ENCODE results near the gene KCNK1.

KCNK1 gene

GRCh38 chr1:233613252-233614172 is at the start of gene KCNK1:
Gene KCNK1 (plus strand): TSS chr1:233614106. CDS start chr1:233614172, 66 bp downstream.
- in situ Hi-C loops (cut with MboI; ENCODE audit: low pct_unique_long_range_greater_than_20kb, low sequenced_read_pairs), result no loop called here
- no peak for DNase-seq

- no peak for DNase-seq
- in situ Hi-C loops (cut with MboI; ENCODE audit: low pct_unique_long_range_greater_than_20kb, low sequenced_read_pairs), result no loop called here
Observed at GRCh38 chr1:233565313-233565712, 48.6 kb upstream of the KCNK1 start.

GRCh38 chr1:233566886-233567285 is 47.0 kb upstream of the KCNK1 start:
- in situ Hi-C loops (cut with MboI; ENCODE audit: low pct_unique_long_range_greater_than_20kb, low sequenced_read_pairs), result no loop called here
- DNase-seq, result no peak

GRCh38 chr1:233569636-233570035 is 44.3 kb upstream of the KCNK1 start:
- no peak for DNase-seq
- in situ Hi-C loops (cut with MboI; ENCODE audit: low pct_unique_long_range_greater_than_20kb, low sequenced_read_pairs), result no loop called here

- no peak for DNase-seq
Observed at GRCh38 chr1:233570216-233570615, 43.7 kb upstream of the KCNK1 start.

GRCh38 chr1:233570706-233571105 is 43.2 kb upstream of the KCNK1 start:
- no peak for DNase-seq
- in situ Hi-C loops (cut with MboI; ENCODE audit: low pct_unique_long_range_greater_than_20kb, low sequenced_read_pairs), result no loop called here

More at GRCh38 chr1:233570216-233570615, 43.7 kb upstream of the KCNK1 start:
- in situ Hi-C loops (cut with MboI; ENCODE audit: low pct_unique_long_range_greater_than_20kb, low sequenced_read_pairs), result no loop called here

GRCh38 chr1:233572896-233573295 is 41.0 kb upstream of the KCNK1 start:
- DNase-seq, result no peak
- in situ Hi-C loops (cut with MboI; ENCODE audit: low pct_unique_long_range_greater_than_20kb, low sequenced_read_pairs), result no loop called here

- no peak for DNase-seq
- in situ Hi-C loops (cut with MboI; ENCODE audit: low pct_unique_long_range_greater_than_20kb, low sequenced_read_pairs), result no loop called here
Observed at GRCh38 chr1:233575450-233575849, 38.5 kb upstream of the KCNK1 start.

GRCh38 chr1:233582439-233582838 is 31.5 kb upstream of the KCNK1 start:
- in situ Hi-C loops (cut with MboI; ENCODE audit: low pct_unique_long_range_greater_than_20kb, low sequenced_read_pairs), result no loop called here
- no peak for DNase-seq

GRCh38 chr1:233584376-233584775 is 29.5 kb upstream of the KCNK1 start:
- in situ Hi-C loops (cut with MboI; ENCODE audit: low pct_unique_long_range_greater_than_20kb, low sequenced_read_pairs), result no loop called here
- DNase-seq, result no peak

- in situ Hi-C loops (cut with MboI; ENCODE audit: low pct_unique_long_range_greater_than_20kb, low sequenced_read_pairs), result no loop called here
- no peak for DNase-seq
Observed at GRCh38 chr1:233584931-233585330, 29.0 kb upstream of the KCNK1 start.

- no peak for DNase-seq
- in situ Hi-C loops (cut with MboI; ENCODE audit: low pct_unique_long_range_greater_than_20kb, low sequenced_read_pairs), result no loop called here
Observed at GRCh38 chr1:233586301-233586700, 27.6 kb upstream of the KCNK1 start.

- DNase-seq, result no peak
- in situ Hi-C loops (cut with MboI; ENCODE audit: low pct_unique_long_range_greater_than_20kb, low sequenced_read_pairs), result no loop called here
Observed at GRCh38 chr1:233587196-233587595, 26.7 kb upstream of the KCNK1 start.

- in situ Hi-C loops (cut with MboI; ENCODE audit: low pct_unique_long_range_greater_than_20kb, low sequenced_read_pairs), result no loop called here
- no peak for DNase-seq
Observed at GRCh38 chr1:233587958-233588799, 25.7 kb upstream of the KCNK1 start.

- in situ Hi-C loops (cut with MboI; ENCODE audit: low pct_unique_long_range_greater_than_20kb, low sequenced_read_pairs), result no loop called here
- DNase-seq, result no peak
Observed at GRCh38 chr1:233597489-233597901, 16.4 kb upstream of the KCNK1 start.

GRCh38 chr1:233598891-233599541 is 14.9 kb upstream of the KCNK1 start:
- in situ Hi-C loops (cut with MboI; ENCODE audit: low pct_unique_long_range_greater_than_20kb, low sequenced_read_pairs), result no loop called here
- DNase-seq, result no peak

- no peak for DNase-seq
- in situ Hi-C loops (cut with MboI; ENCODE audit: low pct_unique_long_range_greater_than_20kb, low sequenced_read_pairs), result no loop called here
Observed at GRCh38 chr1:233599542-233600073, 14.3 kb upstream of the KCNK1 start.

GRCh38 chr1:233600488-233600887 is 13.4 kb upstream of the KCNK1 start:
- no peak for DNase-seq
- in situ Hi-C loops (cut with MboI; ENCODE audit: low pct_unique_long_range_greater_than_20kb, low sequenced_read_pairs), result no loop called here

- in situ Hi-C loops (cut with MboI; ENCODE audit: low pct_unique_long_range_greater_than_20kb, low sequenced_read_pairs), result no loop called here
- no peak for DNase-seq
Observed at GRCh38 chr1:233603478-233603877, 10.4 kb upstream of the KCNK1 start.

Measured in KBM-7 (cell line).